Smooth muscle cell (in vitro differentiated cells): ENCODE data around the gene EMC6. TPM values are rescaled to one million over a fixed set of nuclear protein-coding genes. Genes with fewer than 3 reads are reported as not detected.

Experiments used
- DNase-seq: peaks from one replicate; lab custom pipeline; 2025; ENCODE audit not compliant: unreplicated experiment; lab: John Stamatoyannopoulos, UW
- H2AFZ ChIP-seq: fragments of 200-600 bp; sonication (generic); 2 replicates; pipeline ENCODE4 v1.6.0; 2016; ENCODE audit warnings: antibody characterized with exemption, low read depth, mild to moderate bottlenecking
- H3F3A ChIP-seq: fragments of 200-600 bp; sonication (generic); 2 replicates; pipeline ENCODE4 v1.6.0; 2017; ENCODE audit warnings: antibody characterized with exemption, low read depth
- H3K27ac ChIP-seq: fragments of 200-600 bp; sonication (generic); 2 replicates; pipeline ENCODE4 v1.5.1; 2016; ENCODE audit warnings: low read depth, mild to moderate bottlenecking
- H3K27me3 ChIP-seq: fragments of 200-600 bp; sonication (generic); 2 replicates; pipeline ENCODE4 v1.6.1; 2016; ENCODE audit warnings: low read depth, mild to moderate bottlenecking
- H3K36me3 ChIP-seq: fragments of 200-600 bp; sonication (generic); 2 replicates; pipeline ENCODE4 v1.5.1; 2016; ENCODE audit warnings: low read depth
- H3K4me1 ChIP-seq: fragments of 200-600 bp; sonication (generic); 2 replicates; pipeline ENCODE4 v1.5.1; 2016; ENCODE audit warnings: low read depth
- H3K4me2 ChIP-seq: fragments of 200-600 bp; sonication (generic); 2 replicates; pipeline ENCODE4 v1.6.0; 2016; ENCODE audit warnings: mild to moderate bottlenecking
- H3K4me3 ChIP-seq: fragments of 200-600 bp; sonication (generic); 2 replicates; pipeline ENCODE4 v1.5.1; 2016; ENCODE audit warnings: mild to moderate bottlenecking
- H3K79me2 ChIP-seq: fragments of 200-600 bp; sonication (generic); 2 replicates; pipeline ENCODE4 v1.6.0; 2016; ENCODE audit warnings: low read depth, mild to moderate bottlenecking
- H3K9ac ChIP-seq: fragments of 200-600 bp; sonication (generic); 2 replicates; pipeline ENCODE4 v1.6.0; 2016; ENCODE audit warnings: low read depth
- H3K9me3 ChIP-seq: fragments of 200-600 bp; sonication (generic); replicated peaks from 2 replicates; pipeline ENCODE4 v1.5.1; 2016; ENCODE audit warnings: low read depth
- H4K20me1 ChIP-seq: fragments of 200-600 bp; sonication (generic); 2 replicates; pipeline ENCODE4 v1.6.0; 2016; ENCODE audit warnings: low read depth
- WGBS: methylation state at CpG from one replicate; pipeline ENCODE4 v1.1.7; 2016; ENCODE audit warnings: low lambda C conversion rate; 5-methylcytosine and 5-hydroxymethylcytosine counted together
- polyA plus RNA-seq: library from polyadenylated mRNA; unstranded; fragments of >200 nt; fragmentation: Nextera tagmentation; extraction: Ambion mirVana; gene quantifications from 2 replicates; pipeline ENCODE4 v1.2.1, GENCODE V29; 2016
- total RNA-seq: library from RNA; depleted of rRNA; stranded (reverse); fragments of >200 nt; gene quantifications from 2 replicates; pipeline ENCODE4 v1.2.3, GENCODE V29; 2014
- TF ChIP-seq, protein P1 (sequence below): fragments of 200-600 bp; sonication (generic); IDR thresholded peaks from 2 replicates; pipeline ENCODE4 v1.5.1; 2017; ENCODE audit warnings: borderline replicate concordance, mild to moderate bottlenecking, antibody characterized with exemption; ENCODE audit not compliant: insufficient read depth, poor library complexity, severe bottlenecking

Gene EMC6
- total and polyA plus RNA-seq, 2 experiments from 2014 or later = 59.7 to 123 TPM

DNA sequence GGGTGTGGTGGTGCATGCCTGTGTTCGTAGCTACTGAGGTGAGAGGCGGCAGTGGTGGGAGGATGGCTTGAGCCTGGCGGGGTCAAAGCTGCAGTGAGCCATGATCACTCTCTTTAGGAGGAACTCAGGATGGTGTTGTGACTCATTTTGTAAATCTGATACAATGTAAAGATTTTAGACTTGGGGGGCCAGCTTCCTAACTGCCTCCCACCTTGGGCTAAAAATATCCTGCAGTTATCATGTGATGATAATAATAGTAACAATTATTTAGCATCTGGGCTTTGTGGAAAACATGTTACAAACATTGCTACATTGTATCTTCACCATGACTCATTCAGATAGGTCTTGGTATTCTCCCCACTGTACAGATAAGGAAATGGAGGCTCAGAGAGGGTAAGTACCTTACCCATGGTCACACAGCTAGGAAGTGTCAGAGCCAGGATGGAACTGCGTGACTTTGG is 24.7 kb upstream of the EMC6 start:
- TF ChIP-seq, protein P1, sequence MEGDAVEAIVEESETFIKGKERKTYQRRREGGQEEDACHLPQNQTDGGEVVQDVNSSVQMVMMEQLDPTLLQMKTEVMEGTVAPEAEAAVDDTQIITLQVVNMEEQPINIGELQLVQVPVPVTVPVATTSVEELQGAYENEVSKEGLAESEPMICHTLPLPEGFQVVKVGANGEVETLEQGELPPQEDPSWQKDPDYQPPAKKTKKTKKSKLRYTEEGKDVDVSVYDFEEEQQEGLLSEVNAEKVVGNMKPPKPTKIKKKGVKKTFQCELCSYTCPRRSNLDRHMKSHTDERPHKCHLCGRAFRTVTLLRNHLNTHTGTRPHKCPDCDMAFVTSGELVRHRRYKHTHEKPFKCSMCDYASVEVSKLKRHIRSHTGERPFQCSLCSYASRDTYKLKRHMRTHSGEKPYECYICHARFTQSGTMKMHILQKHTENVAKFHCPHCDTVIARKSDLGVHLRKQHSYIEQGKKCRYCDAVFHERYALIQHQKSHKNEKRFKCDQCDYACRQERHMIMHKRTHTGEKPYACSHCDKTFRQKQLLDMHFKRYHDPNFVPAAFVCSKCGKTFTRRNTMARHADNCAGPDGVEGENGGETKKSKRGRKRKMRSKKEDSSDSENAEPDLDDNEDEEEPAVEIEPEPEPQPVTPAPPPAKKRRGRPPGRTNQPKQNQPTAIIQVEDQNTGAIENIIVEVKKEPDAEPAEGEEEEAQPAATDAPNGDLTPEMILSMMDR = no peak
- Histone ChIP-seq H3K36me3 (no peaks in the 10 kb centered on the region), H3K79me2 (no peaks in the 10 kb centered on the region), H3K9me3 (no peaks in the 10 kb centered on the region), H2AFZ (no peak overlapping the region), H3K27me3 (no peaks in the 10 kb centered on the region), H4K20me1 (no peaks in the 10 kb centered on the region), H3K4me2 (no peak overlapping the region), H3K27ac (no peak overlapping the region), H3K9ac (no peak overlapping the region), H3K4me1 (no peaks in the 10 kb centered on the region), H3K4me3 (no peak overlapping the region), H3F3A (no peaks in the 10 kb centered on the region)
- whole genome bisulfite sequencing = 94% methylated on average over 4 of the region's 4 CpGs
- no peak for DNase-seq

DNA sequence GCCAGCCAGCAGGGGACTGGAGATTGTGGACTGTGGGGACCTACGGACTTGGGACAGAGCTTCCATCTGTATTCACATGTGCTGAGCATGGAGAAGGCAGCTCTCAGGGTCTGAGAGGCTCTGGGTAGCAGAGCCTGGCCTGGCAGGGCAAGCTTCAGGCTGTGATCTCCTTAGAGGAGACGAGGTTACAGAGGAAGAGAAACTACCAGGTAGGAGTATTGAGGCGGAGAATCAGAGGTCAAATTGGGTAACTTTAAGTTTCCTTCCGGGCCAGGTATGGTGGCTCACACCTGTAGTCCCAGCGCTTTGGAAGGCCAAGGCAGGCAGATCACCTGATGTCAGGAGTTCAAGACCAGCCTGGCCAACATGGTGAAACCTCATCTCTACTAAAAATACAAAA is 23.3 kb upstream of the EMC6 start:
- Histone ChIP-seq H3K27me3 (no peaks in the 10 kb centered on the region), H3K4me2 (no peak overlapping the region), H3K36me3 (no peaks in the 10 kb centered on the region), H2AFZ (no peak overlapping the region), H3K9ac (no peak overlapping the region), H4K20me1 (no peaks in the 10 kb centered on the region), H3K79me2 (no peaks in the 10 kb centered on the region), H3K27ac (no peak overlapping the region), H3K4me3 (no peak overlapping the region), H3K4me1 (no peaks in the 10 kb centered on the region), H3F3A (no peaks in the 10 kb centered on the region), H3K9me3 (no peaks in the 10 kb centered on the region)
- TF ChIP-seq, protein P1 = no peak
- DNase-seq = no peak
- WGBS = 60% methylated on average over 5 of the region's 5 CpGs

DNA sequence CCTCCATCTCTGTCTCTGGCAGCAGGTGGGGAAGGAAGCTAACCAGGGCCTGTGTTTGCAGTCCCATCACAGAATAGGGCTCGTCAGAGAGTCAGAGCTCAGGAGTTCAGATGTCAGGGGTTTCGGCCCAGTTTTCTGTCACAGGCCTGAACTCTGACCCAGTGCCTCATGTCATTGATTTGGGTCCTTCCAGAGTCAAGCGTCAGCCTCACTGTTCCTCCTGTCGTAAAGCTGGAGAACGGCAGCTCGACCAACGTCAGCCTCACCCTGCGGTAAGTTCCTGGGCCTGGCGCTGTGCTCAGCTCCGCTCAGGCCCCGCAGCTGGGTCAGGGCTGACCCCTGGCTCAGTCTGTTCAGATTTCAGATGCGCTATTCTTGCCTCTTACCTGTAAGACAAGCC is 21.4 kb upstream of the EMC6 start:
- H2AFZ ChIP-seq = no peak overlapping the region

More for the DNA sequence above, 21.4 kb upstream of the EMC6 start:
- Histone ChIP-seq H3K9ac (no peak overlapping the region), H3K4me1 (no peaks in the 10 kb centered on the region), H3F3A (no peaks in the 10 kb centered on the region), H3K9me3 (no peaks in the 10 kb centered on the region), H3K27me3 (no peaks in the 10 kb centered on the region), H3K36me3 (no peaks in the 10 kb centered on the region), H3K4me2 (no peak overlapping the region), H3K79me2 (no peaks in the 10 kb centered on the region), H3K4me3 (no peak overlapping the region), H3K27ac (no peak overlapping the region), H4K20me1 (no peaks in the 10 kb centered on the region)
- WGBS = 84% methylated on average over 12 of the region's 12 CpGs
- DNase-seq = no peak
- TF ChIP-seq, protein P1 = no peak
